GM23248 (cell line): ENCODE measurements around the gene ZNF500. TPM values are rescaled to one million over a fixed set of nuclear protein-coding genes. Genes with fewer than 3 reads are reported as not detected.

ENCODE experiments used
- DNase-seq: peaks from one replicate; pipeline ENCODE4 v3.0.0-alpha.2; 2015
- H2AFZ ChIP-seq: fragments of 200-600 bp; sonication (generic); 2 replicates; pipeline ENCODE4 v1.6.1; 2016; ENCODE audit warnings: antibody characterized with exemption
- H3F3A ChIP-seq: fragments of 200-600 bp; sonication (generic); 2 replicates; pipeline ENCODE4 v1.6.1; 2016; ENCODE audit warnings: mild to moderate bottlenecking, antibody characterized with exemption, mixed run types; ENCODE audit not compliant: insufficient read depth
- H3K27ac ChIP-seq: fragments of 200-600 bp; sonication (generic); 2 replicates; pipeline ENCODE4 v1.5.1; 2016; ENCODE audit warnings: mild to moderate bottlenecking
- H3K27me3 ChIP-seq: fragments of 200-600 bp; sonication (generic); replicated peaks from 2 replicates; pipeline ENCODE4 v1.6.1; 2016; ENCODE audit warnings: mild to moderate bottlenecking; ENCODE audit not compliant: insufficient read depth
- H3K36me3 ChIP-seq: fragments of 200-600 bp; sonication (generic); 2 replicates; pipeline ENCODE4 v1.6.1; 2016; ENCODE audit warnings: low read depth, mild to moderate bottlenecking
- H3K4me1 ChIP-seq: fragments of 200-600 bp; sonication (generic); 2 replicates; pipeline ENCODE4 v1.6.1; 2016; ENCODE audit warnings: mild to moderate bottlenecking; ENCODE audit not compliant: insufficient read depth
- H3K4me2 ChIP-seq: fragments of 200-600 bp; sonication (generic); one replicate; pipeline ENCODE4 v1.6.1; 2016; ENCODE audit warnings: mild to moderate bottlenecking; ENCODE audit not compliant: unreplicated experiment
- H3K4me3 ChIP-seq: fragments of 200-600 bp; sonication (generic); 2 replicates; pipeline ENCODE4 v1.5.1; 2016; ENCODE audit warnings: mild to moderate bottlenecking
- H3K79me2 ChIP-seq: fragments of 200-600 bp; sonication (generic); 2 replicates; pipeline ENCODE4 v1.6.1; 2016; ENCODE audit warnings: mild to moderate bottlenecking; ENCODE audit not compliant: insufficient read depth
- H3K9ac ChIP-seq: fragments of 200-600 bp; sonication (generic); 2 replicates; pipeline ENCODE4 v1.6.1; 2016; ENCODE audit warnings: mild to moderate bottlenecking
- H3K9me2 ChIP-seq: fragments of 200-600 bp; sonication (generic); 2 replicates; pipeline ENCODE4 v1.6.1; 2016; ENCODE audit warnings: mixed run types, mild to moderate bottlenecking, moderate library complexity; ENCODE audit not compliant: insufficient read depth
- H3K9me3 ChIP-seq: fragments of 200-600 bp; sonication (generic); one replicate; pipeline ENCODE4 v1.6.1; 2017; ENCODE audit warnings: low read depth
- H4K20me1 ChIP-seq: fragments of 200-600 bp; sonication (generic); 2 replicates; pipeline ENCODE4 v1.6.0; 2016; ENCODE audit not compliant: insufficient read depth
- EZH2 ChIP-seq: fragments of 200-600 bp; sonication (generic); IDR thresholded peaks from 2 replicates; pipeline ENCODE4 v1.6.1; 2018; ENCODE audit warnings: antibody characterized with exemption, mild to moderate bottlenecking; ENCODE audit not compliant: insufficient read depth, poor library complexity, severe bottlenecking
- EZH2phosphoT487 ChIP-seq: fragments of 200-600 bp; sonication (generic); IDR thresholded peaks from 2 replicates; pipeline ENCODE4 v1.6.1; 2018; ENCODE audit warnings: antibody characterized with exemption, moderate library complexity, mild to moderate bottlenecking, low read depth; ENCODE audit not compliant: insufficient read depth
- WGBS, 2 experiments: methylation state at CpG; one replicate each; pipeline ENCODE4 v1.1.6; 2015 to 2017; ENCODE audit warnings: low lambda C conversion rate in 2 of 2, low coverage in 1 of 2; ENCODE audit errors: missing lambda C conversion rate in 2 of 2; 5-methylcytosine and 5-hydroxymethylcytosine counted together
- in situ Hi-C: fragments of 300-500 bp; cut with MboI; formaldehyde crosslinking; loops from 2 replicates; pipeline ENCODE4 v1.15.0; 2020
- polyA plus RNA-seq: library from polyadenylated mRNA; unstranded; fragments of >200 nt; fragmentation: Nextera tagmentation; extraction: Ambion mirVana; gene quantifications from 2 replicates; pipeline ENCODE4 v1.2.1, GENCODE V29; 2016
- total RNA-seq: library from RNA; depleted of rRNA; stranded (reverse); fragments of >200 nt; shearing (Covaris generic); gene quantifications from 2 replicates; pipeline ENCODE4 v1.2.3, GENCODE V29; 2014

ZNF500 gene
- total and polyA plus RNA-seq, 2 experiments from 2014 or later, result 7.4 to 12.3 TPM

DNA sequence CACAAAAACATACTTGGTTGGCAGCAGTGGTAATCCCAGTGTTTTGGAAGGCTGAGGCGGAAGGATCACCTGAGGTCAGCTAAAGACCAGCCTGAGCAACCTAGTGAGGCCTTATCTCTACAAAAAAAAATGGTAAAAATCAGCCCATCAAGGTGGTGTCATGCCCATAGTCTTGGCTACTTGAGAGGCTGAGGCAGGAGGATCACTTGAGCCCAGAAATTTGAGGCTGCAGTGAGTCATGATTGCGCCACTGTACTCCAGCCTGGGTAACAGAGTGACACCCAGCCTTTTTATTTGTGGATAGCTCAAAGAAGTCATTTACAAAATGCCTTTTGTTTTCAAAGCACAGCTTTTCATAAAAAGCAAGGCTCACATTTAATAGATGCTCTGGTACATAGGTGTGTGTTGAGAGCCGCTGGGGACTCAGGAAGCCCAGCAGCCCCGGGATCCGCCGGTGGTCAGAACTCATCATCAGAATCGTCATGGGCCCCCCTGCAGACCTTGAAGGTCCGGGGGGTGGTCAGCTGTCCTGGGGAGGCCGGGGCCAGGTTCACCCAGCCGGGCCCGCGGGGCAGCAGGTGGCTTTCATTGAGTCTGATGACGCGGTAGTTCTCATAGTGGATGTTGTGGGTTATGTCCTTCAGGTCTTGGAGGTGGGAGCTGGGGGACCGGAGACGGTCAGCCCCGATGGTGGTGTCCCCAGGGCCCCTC lies 10.5 kb upstream of the ZNF500 start:
- in situ Hi-C loops, result no loop called here
- Histone ChIP-seq H4K20me1 (no peaks in the 10 kb centered on the region), H3K9me2 (no peaks in the 10 kb centered on the region), H3K27me3 (no peaks in the 10 kb centered on the region), H3K79me2 (no peaks in the 10 kb centered on the region), H3K9me3 (no peaks in the 10 kb centered on the region), H3K4me3 (no peak overlapping the region), H3K9ac (no peak overlapping the region), H3K4me1 (no peaks in the 10 kb centered on the region), H3F3A (no peaks in the 10 kb centered on the region), H3K27ac (no peak overlapping the region), H3K36me3 (no peaks in the 10 kb centered on the region), H2AFZ (no peak overlapping the region), H3K4me2 (no peak overlapping the region)
- DNase-seq, result no peak
- TF ChIP-seq EZH2phosphoT487 (no peak), EZH2 (no peak)
- WGBS, 2 experiments, result 70 to 76% methylated on average over 17 of the region's 17 CpGs

DNA sequence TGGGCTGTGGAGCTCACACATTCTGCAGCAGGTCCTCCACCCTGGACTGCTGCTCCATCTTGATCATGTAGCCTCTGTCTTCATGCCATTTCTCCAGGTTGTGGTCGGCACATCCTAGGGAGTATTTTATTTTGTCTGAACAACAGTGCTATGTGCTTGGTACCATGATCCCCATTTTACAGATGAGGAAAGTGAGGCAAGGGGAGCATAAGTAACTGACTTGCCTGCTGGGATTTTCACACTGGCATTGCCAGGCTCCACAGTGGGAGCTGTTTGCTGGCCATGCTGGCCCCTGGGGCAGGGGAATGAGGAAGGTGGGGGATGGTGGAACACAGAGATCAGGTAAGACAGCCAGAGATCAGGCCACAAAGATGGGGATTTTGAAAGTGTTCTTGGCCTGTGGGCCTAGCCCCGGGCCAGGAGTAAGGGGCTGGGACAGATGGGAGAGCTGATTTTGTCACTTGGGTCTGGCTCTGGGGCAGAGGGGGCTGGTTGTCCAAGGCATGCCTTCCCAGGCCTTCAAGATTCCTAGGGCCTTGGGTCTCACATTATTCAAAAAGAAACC lies 9.3 kb upstream of the ZNF500 start:
- Histone ChIP-seq H3F3A (no peaks in the 10 kb centered on the region), H3K79me2 (no peaks in the 10 kb centered on the region), H3K4me3 (no peak overlapping the region), H3K27me3 (no peaks in the 10 kb centered on the region), H3K9ac (no peak overlapping the region), H3K27ac (no peak overlapping the region), H3K4me1 (no peaks in the 10 kb centered on the region), H2AFZ (no peak overlapping the region), H3K4me2 (no peak overlapping the region), H4K20me1 (no peaks in the 10 kb centered on the region), H3K36me3 (no peaks in the 10 kb centered on the region), H3K9me2 (no peaks in the 10 kb centered on the region), H3K9me3 (no peaks in the 10 kb centered on the region)
- TF ChIP-seq EZH2, result no peak
- TF ChIP-seq EZH2phosphoT487, result no peak
- no peak for DNase-seq
- in situ Hi-C loops, result no loop called here
- 74 to 78% methylated on average over 2 of the region's 2 CpGs for WGBS, 2 experiments

DNA sequence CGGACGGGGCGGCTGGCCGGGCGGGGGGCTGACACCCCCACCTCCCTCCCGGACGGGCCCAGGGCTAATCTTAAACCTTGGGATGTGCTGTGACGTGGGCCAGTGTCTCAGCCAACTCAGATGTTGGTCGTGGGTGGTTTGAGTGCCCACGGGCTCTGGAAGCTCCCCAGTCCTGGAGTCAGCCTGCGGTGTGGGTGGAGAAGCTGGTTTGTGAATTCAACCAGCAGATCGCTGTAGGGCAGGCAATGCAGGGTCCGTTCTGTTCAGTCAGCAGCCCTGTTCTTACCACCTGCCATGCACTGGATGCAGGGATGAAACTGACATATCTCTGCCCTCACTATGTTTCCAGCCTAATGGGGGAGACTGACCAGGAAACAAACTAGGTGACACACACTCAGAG lies 8.0 kb upstream of the ZNF500 start:
- Histone ChIP-seq H3K9me3 (no peaks in the 10 kb centered on the region), H3K4me2 (no peak overlapping the region), H2AFZ (no peak overlapping the region), H4K20me1 (no peaks in the 10 kb centered on the region), H3K79me2 (no peaks in the 10 kb centered on the region), H3K9ac (no peak overlapping the region), H3K4me1 (no peaks in the 10 kb centered on the region), H3K4me3 (no peak overlapping the region), H3K36me3 (no peaks in the 10 kb centered on the region), H3F3A (no peaks in the 10 kb centered on the region), H3K9me2 (no peaks in the 10 kb centered on the region), H3K27ac (no peak overlapping the region), H3K27me3 (no peaks in the 10 kb centered on the region)
- no peak for DNase-seq
- in situ Hi-C loops, result no loop called here
- TF ChIP-seq EZH2phosphoT487 (no peak), EZH2 (no peak)
- WGBS, 2 experiments, result 70 to 80% methylated on average over 4 to 8 of the region's 13 CpGs

DNA sequence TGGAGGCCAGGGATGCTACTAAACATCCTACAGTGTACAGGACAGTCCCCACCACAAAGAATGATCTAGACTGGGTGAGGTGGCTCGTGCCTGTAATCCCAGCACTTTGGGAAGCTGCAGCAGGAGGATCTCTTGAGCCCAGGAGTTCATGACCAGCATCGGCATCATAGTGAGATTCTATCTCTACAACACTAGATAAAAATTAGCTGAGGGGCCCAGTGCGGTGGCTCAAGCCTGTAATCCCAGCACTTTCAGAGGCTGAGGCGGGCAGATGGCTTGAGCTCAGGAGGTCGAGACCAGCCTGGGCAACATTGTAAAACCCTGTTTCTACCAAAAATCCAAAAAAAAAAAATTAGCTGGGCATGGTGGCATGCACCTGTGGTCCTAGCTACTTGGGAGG lies 5.4 kb upstream of the ZNF500 start:
- H2AFZ ChIP-seq, result no peak overlapping the region
- H3F3A ChIP-seq, result peaks cover 8% of the 10 kb centered on the region; the same call in 1 of the 2 replicates
- TF ChIP-seq EZH2phosphoT487, result no peak
- no peak for TF ChIP-seq EZH2
- no peaks in the 10 kb centered on the region for H3K36me3 ChIP-seq
- WGBS, 2 experiments, result 66 to 69% methylated on average over 5 of the region's 5 CpGs
- H3K79me2 ChIP-seq, result no peaks in the 10 kb centered on the region
- no peaks in the 10 kb centered on the region for H3K9me3 ChIP-seq
- H3K27me3 ChIP-seq, result no peaks in the 10 kb centered on the region
- no peak overlapping the region for H3K9ac ChIP-seq
- in situ Hi-C loops, result no loop called here
- H3K9me2 ChIP-seq, result no peaks in the 10 kb centered on the region
- H3K4me1 ChIP-seq, result no peaks in the 10 kb centered on the region
- H3K4me3 ChIP-seq, result no peak overlapping the region
- H3K27ac ChIP-seq, result no peak overlapping the region
- DNase-seq, result no peak
- no peak overlapping the region for H3K4me2 ChIP-seq
- H4K20me1 ChIP-seq, result no peaks in the 10 kb centered on the region
